Gastroesophageal sphincter (tissue), 3 donors: ENCODE data around the gene CDC42BPB.

Experiments
- CTCF ChIP-seq, 4 experiments: fragments of 200-600 bp in 2 of 4; fragments of 450-650 bp in 2 of 4; sonication (generic) in 1 of 4; IDR thresholded peaks; one replicate each; pipeline ENCODE4 v1.5.1; 2017 to 2019; ENCODE audit warnings: antibody characterized with exemption in 4 of 4, mild to moderate bottlenecking in 2 of 4, moderate library complexity in 2 of 4
- POLR2A ChIP-seq, 2 donors: fragments of 450-650 bp; IDR thresholded peaks; one replicate each; pipeline ENCODE4 v1.6.1; 2017; ENCODE audit warnings: antibody characterized with exemption in 2 of 2, mild to moderate bottlenecking in 2 of 2, moderate library complexity in 1 of 2

- TF ChIP-seq CTCF (IDR thresholded peaks at IDR 0.05) (no peak), POLR2A (IDR thresholded peaks at IDR 0.05) (no peak)
These were observed 25.8 kb downstream of the CDC42BPB start for GRCh38 chr14:103031566-103031911.
